PC-3 (cell line): Measurements from ENCODE around the gene OR2W3. TPM values are rescaled to one million over a fixed set of nuclear protein-coding genes. Genes with fewer than 3 reads are reported as not detected.

Experiments
- ATAC-seq: fragments of 200-7000 bp; cut with Tn5 transposase; 2 replicates; pipeline ENCODE4 v1.9.1; 2020; ENCODE audit warnings: mild to moderate bottlenecking, moderate library complexity
- BruUV-seq: library from RNA; stranded (reverse); fragments of 400-500 nt; replicated peaks from 2 replicates; lab custom pipeline; 2021; lab: Mats Ljungman, UMichigan
- CTCF ChIA-PET: fragments of 300-600 bp; sonication (Branson Sonifier 250); formaldehyde crosslinking; loops from one replicate; lab custom pipeline; 2022; ENCODE audit warnings: antibody characterized with exemption; lab: Charles Lee
- POLR2A ChIA-PET: fragments of 300-600 bp; sonication (Branson Sonifier 250); formaldehyde crosslinking; loops from one replicate; lab custom pipeline; 2022; ENCODE audit warnings: antibody characterized with exemption; ENCODE audit not compliant: unreplicated experiment; lab: Charles Lee
- DNase-seq: peaks from one replicate; pipeline ENCODE4 v3.0.0-alpha.2; 2015
- H2AFZ ChIP-seq: fragments of 300-600 bp; sonication (generic); 2 replicates; pipeline ENCODE4 v1.6.0; 2016; ENCODE audit warnings: antibody characterized with exemption, low read length
- H3F3A ChIP-seq: fragments of 300-600 bp; sonication (generic); one replicate; pipeline ENCODE4 v1.6.0; 2017; ENCODE audit warnings: antibody characterized with exemption, low read length, control low read depth, mild to moderate bottlenecking; ENCODE audit not compliant: unreplicated experiment
- H3K27ac ChIP-seq: fragments of 300-600 bp; sonication (generic); 2 replicates; pipeline ENCODE4 v1.5.1; 2016; ENCODE audit warnings: mild to moderate bottlenecking, low read length
- H3K27me3 ChIP-seq: fragments of 300-600 bp; sonication (generic); 2 replicates; pipeline ENCODE4 v1.6.1; 2016; ENCODE audit warnings: low read length, mixed read lengths
- H3K36me3 ChIP-seq: fragments of 300-600 bp; sonication (generic); 2 replicates; pipeline ENCODE4 v1.6.1; 2016; ENCODE audit warnings: low read depth, mixed run types, low read length, mixed read lengths
- H3K4me1 ChIP-seq: fragments of 300-600 bp; sonication (generic); 2 replicates; pipeline ENCODE4 v1.5.1; 2016; ENCODE audit warnings: low read length; ENCODE audit not compliant: insufficient read depth
- H3K4me2 ChIP-seq: fragments of 300-600 bp; sonication (generic); 2 replicates; pipeline ENCODE4 v1.6.0; 2016; ENCODE audit warnings: low read length
- H3K4me3 ChIP-seq: fragments of 300-600 bp; sonication (generic); 2 replicates; pipeline ENCODE4 v1.5.1; 2016; ENCODE audit warnings: mild to moderate bottlenecking, low read length, mixed read lengths
- H3K79me2 ChIP-seq: fragments of 300-600 bp; sonication (generic); 2 replicates; pipeline ENCODE4 v1.6.1; 2017; ENCODE audit warnings: low read length, mixed read lengths
- H3K9ac ChIP-seq: fragments of 300-600 bp; sonication (generic); 2 replicates; pipeline ENCODE4 v1.6.0; 2016; ENCODE audit warnings: mild to moderate bottlenecking, low read length
- H3K9me2 ChIP-seq: fragments of 300-600 bp; sonication (generic); replicated peaks from 2 replicates; pipeline ENCODE4 v1.6.1; 2016; ENCODE audit warnings: mixed run types, low read length, mixed read lengths
- H3K9me3 ChIP-seq: fragments of 300-600 bp; sonication (generic); 2 replicates; pipeline ENCODE4 v1.6.1; 2016; ENCODE audit warnings: low read length, mixed read lengths
- H4K20me1 ChIP-seq: fragments of 300-600 bp; sonication (generic); 2 replicates; pipeline ENCODE4 v1.6.1; 2016; ENCODE audit warnings: low read length, mixed read lengths
- CTCF ChIP-seq: fragments of 300-600 bp; sonication (generic); conservative IDR thresholded peaks from 2 replicates; pipeline ENCODE4 v1.5.1; 2017; ENCODE audit warnings: antibody characterized with exemption, low read depth, mild to moderate bottlenecking, low read length
- EZH2 ChIP-seq: fragments of 300-600 bp; sonication (generic); IDR thresholded peaks from one replicate; pipeline ENCODE4 v1.6.1; 2017; ENCODE audit warnings: antibody characterized with exemption, mild to moderate bottlenecking, low read length; ENCODE audit not compliant: unreplicated experiment
- EZH2phosphoT487 ChIP-seq: fragments of 300-600 bp; sonication (generic); IDR thresholded peaks from 2 replicates; pipeline ENCODE4 v1.6.1; 2018; ENCODE audit warnings: mild to moderate bottlenecking, antibody characterized with exemption, low read length, borderline replicate concordance
- intact Hi-C: fragments of 100-400 bp; cut with micrococcal nuclease; formaldehyde crosslinking; loops from 2 replicates; pipeline ENCODE4 v1.9.0; 2023
- total RNA-seq: library from RNA; depleted of rRNA; stranded (reverse); fragments of >200 nt; gene quantifications from 2 replicates; pipeline ENCODE4 v1.2.3, GENCODE V29; 2014

The OR2W3 gene
- total RNA-seq, 1 experiment from 2014 or later, result 4.5 TPM

DNA sequence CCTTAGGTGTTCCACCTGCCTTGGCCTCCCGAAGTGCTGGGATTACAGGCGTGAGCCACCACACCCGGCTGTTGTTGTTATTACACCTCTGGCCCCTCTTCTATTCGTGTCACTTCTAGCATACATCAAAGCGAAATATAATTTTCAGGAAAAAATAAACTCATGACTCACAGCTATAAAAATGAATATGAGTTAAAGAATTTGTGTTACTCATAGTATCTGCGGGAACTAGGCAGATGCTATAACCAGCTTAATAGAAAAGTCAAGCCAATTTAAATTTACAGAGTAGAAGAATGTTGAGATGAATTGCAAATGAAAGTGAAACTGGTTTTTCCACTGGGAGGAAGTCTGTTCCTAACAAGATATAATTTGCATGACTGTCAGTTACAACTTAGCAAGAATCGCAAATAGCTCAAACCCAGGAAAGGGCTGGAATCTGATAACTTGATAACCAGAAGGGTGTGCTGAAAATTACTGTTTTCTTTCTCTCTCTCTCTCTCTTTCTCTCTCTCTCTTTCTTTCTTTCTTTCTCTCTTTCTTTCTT lies 11.2 kb downstream of the OR2W3 start:
- Histone ChIP-seq H3K79me2 (no peaks in the 10 kb centered on the region), H3K9ac (peak overlapping the region; percentile 28; the same call in 1 of the 2 replicates), H3K27me3 (no peaks in the 10 kb centered on the region), H2AFZ (peak overlapping the region; percentile 44), H3F3A (no peaks in the 10 kb centered on the region), H3K9me3 (no peaks in the 10 kb centered on the region), H3K36me3 (no peaks in the 10 kb centered on the region), H3K4me3 (peak overlapping the region; percentile 55), H3K27ac (peak overlapping the region; percentile 68), H4K20me1 (no peaks in the 10 kb centered on the region), H3K4me2 (peak overlapping the region; percentile 80), H3K4me1 (peaks cover 20% of the 10 kb centered on the region), H3K9me2 (no peaks in the 10 kb centered on the region)
- no TSS peak for BruUV-seq
- no peak for TF ChIP-seq CTCF
- peak; percentile 60 for TF ChIP-seq EZH2phosphoT487
- ATAC-seq (peak; percentile 98), DNase-seq (peak; percentile 100)
- CTCF ChIA-PET, result interaction anchor here (0.7 to 1.2 kb wide), 4 partner anchors 8 to 225 kb away, joined by 3 to 14 read pairs (median 5); partner anchors contain the start of gene TRIM58
- intact Hi-C loops, result no loop called here
- POLR2A ChIA-PET, result interaction anchor here (0.6 kb wide), 2 partner anchors 20 to 88 kb away, joined by 3 to 6 read pairs; no protein-coding TSS in a partner anchor

GRCh38 chr1:247908766-247909165 lies 13.4 kb downstream of the OR2W3 start:
- peak; percentile 47 for DNase-seq
- POLR2A ChIA-PET, result no interaction called here

More at GRCh38 chr1:247908766-247909165, 13.4 kb downstream of the OR2W3 start:
- no peak overlapping the region for H2AFZ ChIP-seq
- no peaks in the 10 kb centered on the region for H3K9me2 ChIP-seq
- no peak overlapping the region for H3K27ac ChIP-seq
- peaks cover 20% of the 10 kb centered on the region for H3K4me1 ChIP-seq
- H3K36me3 ChIP-seq, result no peaks in the 10 kb centered on the region
- no peak overlapping the region for H3K4me2 ChIP-seq
- no peaks in the 10 kb centered on the region for H4K20me1 ChIP-seq
- H3K27me3 ChIP-seq, result no peaks in the 10 kb centered on the region
- H3K9ac ChIP-seq, result no peak overlapping the region
- TF ChIP-seq EZH2phosphoT487, result no peak
- TF ChIP-seq CTCF, result no peak
- no peak for TF ChIP-seq EZH2
- H3K4me3 ChIP-seq, result no peak overlapping the region
- ATAC-seq, result no peak
- H3K9me3 ChIP-seq, result no peaks in the 10 kb centered on the region
- BruUV-seq, result no TSS peak
- no peaks in the 10 kb centered on the region for H3F3A ChIP-seq
- CTCF ChIA-PET, result no interaction called here
- intact Hi-C loops, result no loop called here
- no peaks in the 10 kb centered on the region for H3K79me2 ChIP-seq
